ENCODE data around the gene PATJ. TPM values are rescaled to one million over a fixed set of nuclear protein-coding genes. Genes with fewer than 3 reads are reported as not detected.
A peak's percentile ranks its signal among the peaks of the same experiment; 100 is the strongest.
"Not testable (repeated sequence)": the region's sequence is repeated elsewhere in the genome, so short reads cannot be mapped to it uniquely, and the experiment has no call there.

PATJ gene
- total and polyA plus RNA-seq, 7 experiments from 2014 or later, result 13.4 to 64.5 (median 33.3) TPM

DNA sequence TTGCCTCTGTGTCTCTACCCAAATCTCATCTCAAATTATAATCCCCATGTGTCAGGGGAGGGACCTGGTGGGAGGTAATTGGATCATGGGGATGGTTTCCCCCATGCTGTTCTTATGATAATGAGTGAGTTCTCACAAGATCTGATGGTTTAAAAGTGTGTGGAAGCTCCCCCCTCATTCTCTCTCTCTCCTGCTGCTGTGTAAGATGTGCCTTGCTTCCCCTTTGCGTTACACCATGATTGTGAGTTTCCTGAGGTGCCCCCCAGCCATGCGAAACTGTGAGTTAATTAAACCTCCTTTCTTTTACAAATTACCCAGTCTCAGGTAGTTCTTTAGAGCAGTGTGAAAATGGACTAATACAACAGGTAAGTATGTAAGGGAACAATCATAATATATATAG, 102.4 kb downstream of the PATJ start:
- POLR2A ChIA-PET; H3K9me3 ChIP-seq (ENCODE audit: control insufficient read depth in 2 of 3, low read length in 3 of 3); H3K36me3 Mint-ChIP-seq; H3K27me3 ChIP-seq (ENCODE audit: control insufficient read depth in 2 of 2, insufficient read depth in 2 of 2, low read length in 2 of 2); H3K4me3 Mint-ChIP-seq; H3K27me3 Mint-ChIP-seq; DNase-seq; H3K9me3 Mint-ChIP-seq; H3K27ac ChIP-seq (ENCODE audit: low read depth, low read length); H3K4me1 ChIP-seq (ENCODE audit: control insufficient read depth in 2 of 2, insufficient read depth in 2 of 2, low read length in 2 of 2); H3K4me3 ChIP-seq (ENCODE audit: low read length); intact Hi-C loops (cut with micrococcal nuclease); ATAC-seq; H3K36me3 ChIP-seq (ENCODE audit: control insufficient read depth in 2 of 3, insufficient read depth in 3 of 3, low read length in 3 of 3); H3K4me1 Mint-ChIP-seq: not testable (repeated sequence)
- peak overlapping the region in 3 of 9 donors; percentile 14 to 60 (median 33) for H3K27ac Mint-ChIP-seq
- CTCF ChIA-PET, result interaction anchor here (0.6 kb wide), 1 partner anchor 56 kb away, joined by 3 read pairs; no protein-coding TSS in a partner anchor

DNA sequence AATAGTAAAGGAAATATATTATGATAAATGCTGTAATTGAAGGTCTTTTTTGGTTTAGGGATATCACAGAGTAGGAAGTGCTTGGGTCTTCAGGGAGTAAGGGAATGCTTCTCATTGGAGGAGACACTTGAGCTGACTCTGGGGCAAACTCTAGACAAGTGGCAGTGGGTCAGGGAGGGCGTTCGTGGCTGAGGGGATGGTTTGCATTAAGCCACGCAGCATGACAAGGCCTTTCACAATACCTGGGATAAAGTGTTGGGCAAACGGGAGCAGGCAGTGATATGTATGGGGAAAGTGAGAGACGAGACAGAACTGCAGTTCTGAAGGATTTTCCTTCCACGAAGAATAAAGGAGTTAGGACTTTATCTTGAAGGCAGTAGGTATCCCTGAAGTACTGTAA, 109.0 kb downstream of the PATJ start:
- ChIA-PET CTCF (interaction anchor here (0.6 to 2.0 kb wide), 5 partner anchors 10 to 808 kb away, joined by 3 to 6 read pairs (median 4); no protein-coding TSS in a partner anchor), POLR2A (interaction anchor here (0.6 kb wide), 1 partner anchor 27 kb away, joined by 4 read pairs; no protein-coding TSS in a partner anchor)
- Histone ChIP-seq H3K4me3 (ENCODE audit: low read length) (no peak overlapping the region), H3K27ac (ENCODE audit: low read depth, low read length) (no peak overlapping the region), H3K9me3 (ENCODE audit: control insufficient read depth in 2 of 3, low read length in 3 of 3) (no peaks in the 10 kb centered on the region), H3K27me3 (ENCODE audit: control insufficient read depth in 2 of 2, insufficient read depth in 2 of 2, low read length in 2 of 2) (no peaks in the 10 kb centered on the region), H3K36me3 (ENCODE audit: control insufficient read depth in 2 of 3, insufficient read depth in 3 of 3, low read length in 3 of 3) (no peaks in the 10 kb centered on the region), H3K4me1 (ENCODE audit: control insufficient read depth in 2 of 2, insufficient read depth in 2 of 2, low read length in 2 of 2) (no peaks in the 10 kb centered on the region)
- Mint-ChIP-seq H3K27me3 (no peaks in the 10 kb centered on the region), H3K9me3 (no peaks in the 10 kb centered on the region), H3K4me1 (peaks cover 0 to 3% (median 0%) of the 10 kb centered on the region in 7 donors), H3K36me3 (peaks cover 0 to 11% (median 0%) of the 10 kb centered on the region in 5 donors), H3K4me3 (no peak overlapping the region), H3K27ac (peak overlapping the region in 1 of 9 donors; percentile 3)
- intact Hi-C loops (cut with micrococcal nuclease), result loop anchor here (5.0 to 10.0 kb wide), 10 partner anchors 69 to 1009 kb away; partner anchors contain the start of genes TM2D1 (in 2 of the 2) and PATJ (in 1 of the 2)
- ATAC-seq (no peak), DNase-seq (no peak)

DNA sequence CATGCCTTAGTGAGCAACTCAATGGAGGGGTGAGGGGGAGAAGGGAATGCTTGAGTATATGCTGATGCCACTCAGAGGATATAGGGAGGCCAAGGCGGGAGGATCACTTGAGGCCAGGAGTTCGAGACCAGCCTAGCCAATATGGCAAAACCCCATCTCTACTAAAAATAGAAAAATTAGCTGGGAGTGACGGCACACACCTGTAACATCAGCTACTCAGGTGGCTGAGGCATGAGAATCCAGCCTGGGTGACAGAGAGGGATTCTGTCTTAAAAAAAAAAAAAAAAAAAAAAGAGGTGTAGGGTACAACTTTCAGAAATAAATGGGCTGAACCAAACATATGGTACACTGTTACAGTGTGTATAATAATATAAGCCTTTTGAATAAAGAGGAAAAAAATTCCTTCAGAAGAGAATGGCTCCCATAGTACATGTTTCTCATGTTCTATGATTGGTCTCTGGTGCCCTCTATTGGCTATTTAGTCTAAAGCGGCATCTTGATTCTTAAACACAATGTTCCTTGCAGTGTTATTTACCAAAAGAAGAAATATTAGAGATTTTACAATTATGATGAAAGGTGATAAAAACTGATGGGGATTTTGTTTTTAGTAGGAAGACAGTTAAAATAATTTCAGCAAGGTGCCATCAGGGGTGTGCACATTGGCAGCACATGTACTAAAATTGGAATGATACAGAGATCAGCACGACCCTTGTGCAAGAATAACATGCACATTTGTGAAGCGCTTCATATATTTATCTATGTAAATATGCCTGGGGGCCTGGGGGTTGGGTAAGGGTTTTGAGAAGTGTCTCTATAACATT, 109.8 kb downstream of the PATJ start:
- H3K4me1 Mint-ChIP-seq, result peaks cover 0 to 3% (median 0%) of the 10 kb centered on the region in 7 donors
- H3K27ac ChIP-seq (ENCODE audit: low read depth, low read length), result no peak overlapping the region
- intact Hi-C loops (cut with micrococcal nuclease), result loop anchor here (1.0 to 10.0 kb wide), 18 partner anchors 70 to 1875 kb away; partner anchors contain the start of genes TM2D1 (in 2 of the 2) and PATJ (in 1 of the 2)
- ATAC-seq (peak; percentile 68), DNase-seq (peak in 7 of 9 donors; percentile 19 to 61 (median 56))
- H3K9me3 Mint-ChIP-seq, result no peaks in the 10 kb centered on the region
- H3K27ac Mint-ChIP-seq, result peak overlapping the region in 2 of 9 donors; percentile 3 to 32
- no peaks in the 10 kb centered on the region for H3K27me3 ChIP-seq (ENCODE audit: control insufficient read depth in 2 of 2, insufficient read depth in 2 of 2, low read length in 2 of 2)
- POLR2A ChIA-PET, result interaction anchor here (0.6 kb wide), 1 partner anchor 27 kb away, joined by 4 read pairs; no protein-coding TSS in a partner anchor
- no peaks in the 10 kb centered on the region for H3K4me1 ChIP-seq (ENCODE audit: control insufficient read depth in 2 of 2, insufficient read depth in 2 of 2, low read length in 2 of 2)
- H3K9me3 ChIP-seq (ENCODE audit: control insufficient read depth in 2 of 3, low read length in 3 of 3), result no peaks in the 10 kb centered on the region
- no peak overlapping the region for H3K4me3 ChIP-seq (ENCODE audit: low read length)
- H3K27me3 Mint-ChIP-seq, result no peaks in the 10 kb centered on the region
- no peak overlapping the region for H3K4me3 Mint-ChIP-seq
- CTCF ChIA-PET, result interaction anchor here (0.6 to 2.0 kb wide), 6 partner anchors 11 to 808 kb away, joined by 3 to 6 read pairs (median 4); no protein-coding TSS in a partner anchor
- H3K36me3 ChIP-seq (ENCODE audit: control insufficient read depth in 2 of 3, insufficient read depth in 3 of 3, low read length in 3 of 3), result peaks cover 0 to 4% (median 3%) of the 10 kb centered on the region in 3 experiments
- H3K36me3 Mint-ChIP-seq, result peaks cover 0 to 11% (median 0%) of the 10 kb centered on the region in 5 donors

DNA sequence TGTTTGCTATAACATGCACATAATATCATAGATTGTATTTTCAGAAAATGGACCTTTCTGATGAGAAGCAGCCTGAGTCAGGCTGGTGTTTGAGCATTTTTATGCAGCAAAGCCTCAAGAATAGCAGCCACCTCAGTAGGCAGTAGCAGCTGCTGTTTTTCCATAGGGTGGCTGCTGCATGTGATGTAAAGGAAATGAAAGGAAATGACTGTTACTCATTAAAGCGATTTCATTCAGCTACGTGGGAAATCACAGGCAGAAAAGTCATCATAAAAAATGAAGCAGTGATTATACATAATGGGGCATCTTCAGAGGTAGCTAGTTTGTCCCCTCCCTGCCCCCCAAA, 110.4 kb downstream of the PATJ start:
- Histone ChIP-seq H3K4me1 (ENCODE audit: control insufficient read depth in 2 of 2, insufficient read depth in 2 of 2, low read length in 2 of 2) (no peaks in the 10 kb centered on the region), H3K9me3 (ENCODE audit: control insufficient read depth in 2 of 3, low read length in 3 of 3) (no peaks in the 10 kb centered on the region), H3K27ac (ENCODE audit: low read depth, low read length) (no peak overlapping the region), H3K27me3 (ENCODE audit: control insufficient read depth in 2 of 2, insufficient read depth in 2 of 2, low read length in 2 of 2) (no peaks in the 10 kb centered on the region), H3K36me3 (ENCODE audit: control insufficient read depth in 2 of 3, insufficient read depth in 3 of 3, low read length in 3 of 3) (peaks cover 0 to 9% (median 4%) of the 10 kb centered on the region in 3 experiments), H3K4me3 (ENCODE audit: low read length) (no peak overlapping the region)
- ChIA-PET CTCF (interaction anchor here (0.7 to 2.0 kb wide), 2 partner anchors 11 to 223 kb away, joined by 3 to 6 read pairs; no protein-coding TSS in a partner anchor), POLR2A (no interaction called here)
- Mint-ChIP-seq H3K27ac (no peak overlapping the region), H3K27me3 (no peaks in the 10 kb centered on the region), H3K36me3 (peaks cover 0 to 12% (median under 1%) of the 10 kb centered on the region in 5 donors), H3K9me3 (no peaks in the 10 kb centered on the region), H3K4me1 (peaks cover 0 to 3% (median 0%) of the 10 kb centered on the region in 7 donors), H3K4me3 (no peak overlapping the region)
- intact Hi-C loops (cut with micrococcal nuclease), result loop anchor here (1.0 to 10.0 kb wide), 18 partner anchors 70 to 1876 kb away; partner anchors contain the start of genes TM2D1 (in 2 of the 2) and PATJ (in 1 of the 2)
- no peak for DNase-seq
- ATAC-seq, result no peak

DNA sequence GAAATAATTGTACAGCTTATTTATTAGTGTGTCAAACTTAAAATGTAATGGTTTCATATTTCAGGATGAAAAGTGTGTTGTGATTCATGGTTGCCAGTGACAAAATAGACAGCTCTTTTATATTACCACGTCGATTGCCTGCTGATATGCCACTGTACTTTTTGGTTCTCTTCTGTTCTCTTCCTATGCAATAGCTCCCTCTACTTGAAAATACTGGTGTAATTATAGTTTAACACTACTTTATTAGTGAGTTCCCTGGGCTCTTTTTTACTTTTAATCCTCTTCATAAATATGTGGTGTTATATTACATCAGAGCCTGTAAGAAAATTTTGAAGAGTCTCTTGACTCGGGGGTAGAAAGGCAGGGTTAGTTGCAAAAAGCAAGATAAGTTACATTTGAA, 111.3 kb downstream of the PATJ start:
- H3K27me3 ChIP-seq (ENCODE audit: control insufficient read depth in 2 of 2, insufficient read depth in 2 of 2, low read length in 2 of 2), result no peaks in the 10 kb centered on the region
- no peaks in the 10 kb centered on the region for H3K9me3 ChIP-seq (ENCODE audit: control insufficient read depth in 2 of 3, low read length in 3 of 3)
- H3K4me1 Mint-ChIP-seq, result peaks cover 0 to 3% (median 0%) of the 10 kb centered on the region in 7 donors
- H3K4me3 ChIP-seq (ENCODE audit: low read length), result no peak overlapping the region
- no peaks in the 10 kb centered on the region for H3K9me3 Mint-ChIP-seq
- H3K36me3 ChIP-seq (ENCODE audit: control insufficient read depth in 2 of 3, insufficient read depth in 3 of 3, low read length in 3 of 3), result peaks cover 0 to 18% (median 4%) of the 10 kb centered on the region in 3 experiments
- POLR2A ChIA-PET, result no interaction called here
- intact Hi-C loops (cut with micrococcal nuclease), result loop anchor here (2.0 to 10.0 kb wide), 12 partner anchors 71 to 1877 kb away; partner anchors contain the start of genes TM2D1 (in 2 of the 2) and PATJ (in 1 of the 2)
- H3K4me3 Mint-ChIP-seq, result no peak overlapping the region
- H3K27ac Mint-ChIP-seq, result no peak overlapping the region
- DNase-seq, result no peak
- peaks cover 0 to 22% (median 9%) of the 10 kb centered on the region in 5 donors for H3K36me3 Mint-ChIP-seq
- no peak overlapping the region for H3K27ac ChIP-seq (ENCODE audit: low read depth, low read length)
- CTCF ChIA-PET, result interaction anchor here (0.5 kb wide), 1 partner anchor 1877 kb away, joined by 3 read pairs; no protein-coding TSS in a partner anchor
- no peak for ATAC-seq
- H3K4me1 ChIP-seq (ENCODE audit: control insufficient read depth in 2 of 2, insufficient read depth in 2 of 2, low read length in 2 of 2), result no peaks in the 10 kb centered on the region
- no peaks in the 10 kb centered on the region for H3K27me3 Mint-ChIP-seq

DNA sequence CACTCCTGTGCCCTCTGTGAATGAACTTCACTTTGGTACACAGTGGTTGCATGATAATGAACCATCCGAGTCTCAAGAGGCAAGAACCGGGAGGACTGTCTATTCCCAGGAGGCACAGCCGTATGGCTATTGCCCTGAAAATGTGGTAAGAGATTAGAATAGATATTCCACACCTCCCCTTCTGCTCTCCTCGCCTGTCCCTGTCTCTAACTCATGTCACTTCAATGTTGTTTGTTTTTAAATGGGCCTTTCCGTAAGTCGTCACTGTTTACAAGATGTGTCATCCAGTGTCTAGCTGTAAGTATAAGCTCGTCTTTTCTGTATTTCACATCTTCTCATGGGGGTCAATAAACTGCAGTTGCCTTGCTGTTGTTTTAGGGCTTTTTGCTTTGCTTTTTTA, 122.2 kb downstream of the PATJ start:
- Mint-ChIP-seq H3K9me3 (peaks cover 0 to 6% (median 0%) of the 10 kb centered on the region in 11 donors), H3K4me1 (no peaks in the 10 kb centered on the region), H3K36me3 (peaks cover 1 to 60% (median 53%) of the 10 kb centered on the region in 5 donors), H3K27ac (no peak overlapping the region), H3K4me3 (no peak overlapping the region), H3K27me3 (no peaks in the 10 kb centered on the region)
- DNase-seq (no peak), ATAC-seq (no peak)
- ChIA-PET POLR2A (no interaction called here), CTCF (interaction anchor here (0.6 kb wide), 1 partner anchor 329 kb away, joined by 5 read pairs; no protein-coding TSS in a partner anchor)
- Histone ChIP-seq H3K4me1 (ENCODE audit: control insufficient read depth in 2 of 2, insufficient read depth in 2 of 2, low read length in 2 of 2) (no peaks in the 10 kb centered on the region), H3K36me3 (ENCODE audit: control insufficient read depth in 2 of 3, insufficient read depth in 3 of 3, low read length in 3 of 3) (peaks cover 0 to 26% (median 8%) of the 10 kb centered on the region in 3 experiments), H3K4me3 (ENCODE audit: low read length) (no peak overlapping the region), H3K27ac (ENCODE audit: low read depth, low read length) (no peak overlapping the region), H3K9me3 (ENCODE audit: control insufficient read depth in 2 of 3, low read length in 3 of 3) (no peaks in the 10 kb centered on the region), H3K27me3 (ENCODE audit: control insufficient read depth in 2 of 2, insufficient read depth in 2 of 2, low read length in 2 of 2) (no peaks in the 10 kb centered on the region)
- intact Hi-C loops (cut with micrococcal nuclease), result no loop called here

All from naive thymus-derived CD4-positive, alpha-beta T cell (primary cell).